HG03469 (cell line): Measurements from ENCODE around the gene DOCK1.

Experiments used
- ATAC-seq: cut with Tn5 transposase; IDR thresholded peaks from one replicate; pipeline ENCODE4 v1.9.1; 2021; ENCODE audit warnings: mild to moderate bottlenecking, moderate library complexity, moderate number of reproducible peaks; ENCODE audit not compliant: unreplicated experiment

The DOCK1 gene

DNA sequence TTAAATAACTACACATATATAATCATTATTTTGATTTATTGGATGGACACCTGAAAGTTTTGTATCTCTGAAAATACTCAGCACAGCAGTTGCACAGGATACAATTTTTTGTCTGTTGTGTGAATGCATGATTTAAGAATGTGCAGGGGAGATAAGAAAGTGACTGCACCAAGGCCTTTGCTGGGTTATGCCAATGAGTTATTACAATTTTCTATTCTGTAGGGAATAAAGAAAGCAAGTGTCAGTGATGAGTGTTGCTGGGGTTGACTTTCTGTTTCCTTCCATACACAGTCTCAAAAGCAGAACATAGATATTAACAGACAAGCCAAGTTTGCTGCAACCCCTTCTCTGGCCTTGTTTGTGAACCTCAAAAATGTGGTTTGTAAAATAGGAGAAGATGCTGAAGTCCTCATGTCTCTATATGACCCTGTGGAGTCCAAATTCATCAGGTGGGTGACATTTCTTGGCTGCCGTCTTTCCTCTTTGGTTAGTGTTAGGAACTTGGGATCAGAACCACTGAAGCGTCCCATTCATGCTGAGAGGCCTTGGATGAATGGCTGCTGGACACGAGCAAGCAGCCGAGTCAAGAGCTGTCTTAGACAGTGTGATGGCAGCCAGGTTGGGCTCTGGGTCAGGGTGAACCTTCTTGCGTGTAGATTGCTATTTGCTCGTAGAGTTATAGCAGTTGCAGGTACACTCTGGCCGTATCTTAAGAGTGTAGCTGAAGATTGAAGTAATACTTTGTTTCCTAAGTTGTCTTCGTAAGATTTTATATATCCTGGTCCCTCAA lies 92.8 kb downstream of the DOCK1 start:
- no peak for ATAC-seq

DNA sequence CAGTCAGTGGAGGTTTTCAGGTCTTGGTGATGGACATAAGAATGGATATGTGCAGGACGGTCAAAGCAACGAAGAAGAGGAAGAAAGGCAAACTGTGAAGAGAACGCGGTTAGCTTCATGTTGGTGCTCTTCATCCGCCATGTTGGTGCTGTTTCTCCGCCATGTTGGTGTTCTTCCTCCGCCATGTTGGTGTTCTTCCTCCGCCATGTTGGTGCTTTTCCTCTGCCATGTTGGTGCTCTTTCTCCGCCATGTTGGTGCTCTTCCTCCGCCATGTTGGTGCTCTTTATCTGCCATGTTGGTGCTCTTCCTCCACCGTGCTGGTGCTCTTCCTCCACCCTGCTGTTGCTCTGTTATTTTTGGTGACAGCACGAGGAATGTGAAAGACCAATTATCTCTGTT lies 95.4 kb downstream of the DOCK1 start:
- ATAC-seq = no peak

- ATAC-seq = no peak
Measured at GRCh38 chr10:127003032-127003685, 97.9 kb downstream of the DOCK1 start.

DNA sequence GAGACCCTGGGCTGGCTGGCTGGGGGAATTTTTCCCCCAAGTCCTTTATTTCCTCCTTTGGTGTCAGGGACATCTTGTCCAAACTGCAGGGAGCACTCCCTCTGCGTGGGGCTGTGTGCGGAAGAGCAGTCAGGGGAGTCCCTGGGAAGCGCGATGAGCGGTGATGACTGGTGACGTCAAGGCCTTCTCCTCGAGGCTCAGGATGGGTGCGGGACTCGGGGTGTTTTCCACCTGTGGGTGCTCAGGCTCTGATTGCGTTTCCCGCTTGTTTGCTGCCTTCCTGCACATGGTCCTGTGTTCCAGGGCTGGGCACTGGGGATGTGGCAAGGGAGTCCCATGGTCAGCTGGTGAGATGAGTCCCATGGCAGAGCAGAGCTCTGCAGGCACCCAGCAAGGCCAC lies 101.2 kb downstream of the DOCK1 start:
- ATAC-seq = no peak

GRCh38 chr10:127009366-127009765 lies 104.1 kb downstream of the DOCK1 start:
- no peak for ATAC-seq

DNA sequence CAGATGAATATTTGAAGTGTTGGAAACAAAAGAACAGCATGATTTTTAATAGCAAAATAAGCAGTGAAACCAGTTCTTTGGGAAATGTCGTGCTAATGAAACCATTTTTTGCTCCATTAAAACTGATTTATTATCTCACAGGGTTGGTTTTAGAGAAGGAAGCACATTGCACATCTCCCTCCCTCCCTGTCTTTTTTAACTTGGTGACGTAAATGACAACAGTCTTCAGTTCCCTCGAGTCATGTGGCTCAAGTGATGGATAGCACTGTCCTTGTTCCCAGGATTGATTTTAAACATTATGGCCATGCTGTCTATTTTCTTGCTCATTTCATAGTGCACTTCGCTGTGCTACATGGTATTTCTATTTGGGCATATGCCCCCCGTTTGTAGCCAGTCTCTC lies 105.9 kb downstream of the DOCK1 start:
- no peak for ATAC-seq

DNA sequence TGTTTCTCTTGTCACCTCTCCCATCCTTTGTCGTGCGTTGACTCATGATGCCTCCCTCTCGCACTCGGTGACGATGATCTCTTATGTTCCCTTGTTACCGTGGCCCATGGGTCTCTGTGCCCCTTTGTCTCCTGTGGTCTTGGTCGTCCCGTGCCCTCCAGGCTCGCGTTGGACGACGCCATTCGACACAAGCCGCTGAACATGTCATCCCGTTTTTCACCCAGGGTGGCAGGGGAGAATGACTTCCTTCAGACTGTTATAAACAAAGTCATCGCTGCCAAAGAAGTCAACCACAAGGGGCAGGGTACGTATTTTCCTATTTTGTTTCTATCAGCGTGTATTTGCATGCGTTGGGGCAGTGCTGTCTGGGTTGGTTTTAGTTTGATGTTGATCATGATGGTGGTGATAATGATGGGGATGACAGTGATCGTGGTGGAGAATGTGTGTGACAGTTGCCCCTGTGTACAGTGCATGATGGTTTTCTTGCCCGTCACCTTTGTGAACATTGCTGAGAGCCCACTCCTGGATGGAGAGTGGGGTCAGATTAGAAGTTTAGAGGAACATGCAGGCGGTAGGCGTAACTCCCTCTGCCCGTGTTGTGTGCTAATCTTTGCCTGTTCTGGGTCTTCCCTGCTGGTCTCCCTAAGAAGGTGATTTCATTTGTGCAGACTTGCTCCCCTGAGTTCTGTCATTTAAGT lies 107.0 kb downstream of the DOCK1 start:
- ATAC-seq = no peak

DNA sequence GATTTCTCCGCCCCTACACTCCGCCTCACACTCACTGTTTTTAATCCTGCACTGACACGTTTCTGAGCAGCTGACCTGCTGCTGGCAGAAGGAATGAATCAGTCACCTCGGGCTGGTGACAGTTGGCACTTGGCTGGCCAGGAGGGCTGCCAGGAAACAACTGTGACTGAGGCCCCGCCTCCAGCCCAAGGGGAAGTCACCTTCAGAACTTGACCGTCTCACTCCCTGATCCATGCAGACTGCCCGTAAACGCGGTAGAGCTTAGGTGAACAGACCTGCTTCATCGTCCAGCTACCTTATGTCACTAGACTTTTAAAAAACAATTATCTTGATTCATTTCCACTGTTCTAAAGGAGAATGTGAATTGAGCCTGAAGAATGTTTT lies 107.5 kb downstream of the DOCK1 start:
- ATAC-seq = no peak

DNA sequence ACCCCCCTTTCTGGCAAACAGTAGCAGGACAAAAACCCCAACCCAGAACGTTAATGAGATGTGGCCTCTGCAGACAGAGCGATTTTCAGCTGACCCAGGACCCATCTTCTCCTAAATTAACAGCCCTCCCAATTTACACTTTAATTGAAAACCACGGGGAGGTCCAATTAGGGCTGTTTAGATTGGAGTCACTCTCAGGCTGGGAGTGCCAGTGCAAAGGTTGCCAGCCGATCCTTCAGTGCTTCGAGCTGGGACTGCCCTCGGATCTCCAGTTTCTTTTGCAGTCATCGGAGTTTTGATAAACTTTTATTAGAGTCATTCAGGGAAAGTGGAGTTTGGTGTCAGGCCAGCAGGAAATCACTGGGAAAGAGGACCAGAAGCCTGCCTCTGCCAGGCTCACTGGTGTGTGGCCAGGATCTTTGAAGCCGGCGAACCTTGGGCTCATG lies 108.0 kb downstream of the DOCK1 start:
- no peak for ATAC-seq

DNA sequence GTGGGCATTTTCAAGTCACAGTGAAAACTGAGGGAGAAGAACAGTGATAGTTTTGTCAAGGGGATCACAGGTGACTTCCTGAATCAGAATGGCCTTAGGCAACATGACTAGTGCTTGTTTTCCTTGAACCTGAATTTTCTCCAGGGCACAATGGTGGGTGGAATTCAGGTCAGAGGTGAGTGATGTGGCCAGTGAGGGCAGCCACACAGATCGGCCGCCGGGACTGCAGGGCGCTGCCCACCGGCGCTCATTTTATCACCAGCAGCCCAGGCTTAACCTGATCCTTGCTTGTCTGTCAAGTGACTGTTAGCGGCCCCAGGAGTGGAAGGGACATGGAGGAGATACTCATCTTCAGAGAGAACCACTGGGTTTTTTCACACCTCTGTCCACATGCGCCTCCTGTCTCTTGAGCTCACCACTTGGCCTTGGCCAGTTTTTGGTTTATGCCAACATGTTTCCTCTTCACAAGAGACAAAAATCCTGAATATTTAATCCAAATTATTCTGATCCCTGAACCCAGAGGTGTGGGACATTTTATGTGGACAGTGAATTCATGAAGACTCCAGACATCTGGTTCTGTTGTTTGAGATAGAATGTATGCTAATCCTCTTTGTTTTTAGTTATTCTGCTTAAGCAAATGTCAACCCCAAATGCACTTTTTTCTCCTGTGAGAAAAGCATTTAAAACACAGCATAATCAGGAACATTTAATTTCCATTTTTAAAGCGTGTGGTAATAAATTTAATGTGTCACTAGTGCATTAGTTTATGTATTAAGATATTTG lies 108.7 kb downstream of the DOCK1 start:
- ATAC-seq = no peak

GRCh38 chr10:127014671-127015070 lies 109.4 kb downstream of the DOCK1 start:
- no peak for ATAC-seq

GRCh38 chr10:127015373-127015772 lies 110.1 kb downstream of the DOCK1 start:
- ATAC-seq = no peak

DNA sequence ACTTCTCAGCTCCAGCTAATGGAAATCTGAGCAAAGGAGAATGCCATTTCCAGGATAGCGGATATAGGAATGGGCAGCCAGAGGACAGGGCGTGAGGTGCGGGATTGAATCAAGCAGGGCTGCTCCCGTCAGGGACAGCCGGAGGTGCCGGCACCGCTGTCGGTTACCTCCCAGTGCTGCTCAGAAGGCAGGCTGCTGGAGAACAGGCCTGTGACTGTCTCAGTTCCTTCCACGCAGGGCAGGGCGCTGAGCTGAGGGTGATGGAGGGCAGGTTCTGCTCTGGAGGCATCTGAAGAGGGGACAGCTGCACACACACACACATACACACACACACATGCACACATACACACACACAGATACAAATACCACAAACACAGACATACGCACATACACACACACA lies 111.1 kb downstream of the DOCK1 start:
- no peak for ATAC-seq

DNA sequence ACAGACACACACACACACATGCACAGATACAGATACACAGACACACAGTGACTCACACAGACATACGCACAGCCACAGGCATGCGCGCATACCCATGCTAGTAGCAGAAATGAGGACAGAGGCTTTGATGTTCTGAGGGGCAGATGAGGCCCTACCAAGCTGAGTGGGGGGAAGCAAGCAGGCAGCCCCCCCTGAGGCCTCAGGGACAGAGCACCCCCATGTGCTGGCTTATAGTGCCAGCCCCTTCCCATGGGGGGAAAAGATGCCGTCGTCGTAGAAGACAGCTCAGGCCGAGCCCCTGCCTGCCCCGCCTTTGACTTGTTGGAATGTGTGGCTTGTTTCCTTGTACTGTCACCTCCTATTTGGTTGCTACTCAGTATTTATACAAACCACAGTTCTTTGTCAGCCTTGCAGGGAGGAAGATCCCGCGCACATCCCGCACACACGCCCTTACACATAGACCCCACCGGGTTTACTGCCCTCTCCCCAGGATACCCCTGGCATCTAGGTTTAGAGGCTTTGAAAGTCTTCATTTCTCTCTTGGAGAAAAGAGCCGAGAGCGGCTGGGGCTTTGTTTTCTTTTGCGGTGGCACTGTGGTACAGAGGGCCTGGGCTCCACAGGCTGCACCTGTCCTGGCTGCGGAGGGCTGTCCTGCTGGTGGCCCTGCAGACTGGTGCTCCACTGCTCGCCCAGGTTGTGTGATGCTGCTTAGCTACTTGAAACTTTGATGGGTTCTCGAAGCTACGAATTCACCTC lies 112.5 kb downstream of the DOCK1 start:
- ATAC-seq = no peak

- ATAC-seq = no peak
Measured at GRCh38 chr10:127018298-127018650, 113.0 kb downstream of the DOCK1 start.

- ATAC-seq = no peak
Measured at GRCh38 chr10:127018766-127019165, 113.5 kb downstream of the DOCK1 start.

GRCh38 chr10:127020260-127020659 lies 115.0 kb downstream of the DOCK1 start:
- no peak for ATAC-seq

DNA sequence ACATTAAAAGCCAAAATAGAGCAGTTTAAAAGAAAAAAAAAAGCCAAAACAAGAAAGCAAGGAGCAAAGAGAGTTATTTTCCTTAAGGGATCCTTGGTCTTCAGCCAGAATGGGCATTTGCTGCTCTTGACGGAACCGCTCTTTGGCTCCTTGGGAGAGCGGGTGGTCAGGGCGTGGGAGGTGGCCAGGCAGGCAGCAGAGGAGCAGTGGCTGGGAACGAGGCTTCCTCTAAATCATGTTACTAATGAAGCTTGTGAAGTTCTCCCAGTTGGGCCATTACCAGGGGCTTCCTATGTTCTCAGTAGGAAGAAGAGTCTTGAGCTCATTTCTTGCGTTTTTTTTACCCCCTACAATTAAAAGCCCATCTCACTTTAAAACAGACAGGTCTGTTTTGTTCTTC lies 116.6 kb downstream of the DOCK1 start:
- no peak for ATAC-seq

GRCh38 chr10:127024685-127025435 lies 119.6 kb downstream of the DOCK1 start:
- no peak for ATAC-seq

GRCh38 chr10:127027786-127028185 lies 122.6 kb downstream of the DOCK1 start:
- ATAC-seq = no peak
